Fibroblast of villous mesenchyme (primary cell): ENCODE data around the gene ZNF653. TPM values are rescaled to one million over a fixed set of nuclear protein-coding genes. Genes with fewer than 3 reads are reported as not detected.

Experiments used
- DNase-seq: peaks from one replicate; pipeline ENCODE4 v3.0.0-alpha.2; 2010; ENCODE audit warnings: low read depth
- H3K4me3 ChIP-seq: 2 replicates; pipeline ENCODE4 v1.5.1; 2011; ENCODE audit warnings: low read depth, mild to moderate bottlenecking, low read length
- CTCF ChIP-seq: IDR thresholded peaks from 2 replicates; pipeline ENCODE4 v1.5.1; 2012; ENCODE audit warnings: low read depth, mild to moderate bottlenecking, low read length; ENCODE audit not compliant: insufficient read depth
- total RNA-seq: library from RNA; depleted of rRNA; stranded (reverse); fragments of >200 nt; gene quantifications from 2 replicates; pipeline ENCODE4 v1.2.3, GENCODE V29; 2012

The ZNF653 gene
- total RNA-seq, 1 donor, result 4.7 TPM

DNA sequence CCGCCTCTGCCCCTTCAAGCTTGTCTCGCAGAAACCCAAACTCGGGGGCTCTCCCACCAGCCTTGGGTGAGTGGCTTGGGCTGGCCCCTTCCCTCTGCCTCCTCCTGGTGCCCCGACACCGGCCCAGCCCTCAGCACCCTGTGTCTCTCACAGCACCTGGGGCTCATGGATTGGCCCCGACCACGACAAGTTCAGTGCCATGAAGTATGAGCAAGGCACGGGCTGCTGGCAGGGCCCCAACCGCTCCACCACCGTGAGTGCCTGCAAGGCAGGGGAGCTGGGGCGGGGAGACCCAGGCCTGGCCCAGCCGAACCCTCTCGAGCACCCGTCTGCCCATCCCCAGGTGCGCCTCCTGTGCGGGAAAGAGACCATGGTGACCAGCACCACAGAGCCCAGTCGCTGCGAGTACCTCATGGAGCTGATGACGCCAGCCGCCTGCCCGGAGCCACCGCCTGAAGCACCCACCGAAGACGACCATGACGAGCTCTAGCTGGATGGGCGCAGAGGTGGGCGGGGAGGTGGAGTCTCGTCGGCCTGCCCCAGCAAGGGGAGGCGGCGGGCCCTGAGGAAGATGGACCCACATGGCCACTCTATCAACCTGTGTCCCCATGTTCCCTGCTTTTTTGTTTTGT is 56.6 kb downstream of the ZNF653 start:
- DNase-seq, result no peak
- TF ChIP-seq CTCF, result no peak
- H3K4me3 ChIP-seq, result no peak overlapping the region

DNA sequence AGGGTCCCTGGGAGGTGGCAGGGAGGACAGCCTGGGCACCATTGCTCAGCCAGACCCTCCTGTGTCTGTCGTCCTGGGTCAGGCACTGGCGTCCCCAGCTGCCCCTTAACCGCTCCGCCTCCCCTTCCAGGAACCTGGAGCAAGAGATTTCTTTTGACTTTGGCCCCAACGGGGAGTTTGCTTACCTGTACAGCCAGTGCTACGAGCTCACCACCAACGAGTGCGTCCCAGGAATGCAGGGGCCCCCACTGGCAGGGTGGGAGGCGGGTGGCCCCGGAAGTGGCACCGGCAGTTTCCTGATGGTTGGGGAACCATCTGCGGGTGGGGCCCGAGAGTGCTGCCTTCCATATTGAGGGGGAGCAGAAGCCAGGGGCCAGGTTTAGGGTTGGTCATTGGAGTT is 57.2 kb downstream of the ZNF653 start:
- no peak for TF ChIP-seq CTCF
- no peak overlapping the region for H3K4me3 ChIP-seq
- DNase-seq, result no peak

GRCh38 chr19:11447347-11448262 is 58.0 kb downstream of the ZNF653 start:
- TF ChIP-seq CTCF, result no peak
- H3K4me3 ChIP-seq, result no peak overlapping the region
- DNase-seq, result no peak

DNA sequence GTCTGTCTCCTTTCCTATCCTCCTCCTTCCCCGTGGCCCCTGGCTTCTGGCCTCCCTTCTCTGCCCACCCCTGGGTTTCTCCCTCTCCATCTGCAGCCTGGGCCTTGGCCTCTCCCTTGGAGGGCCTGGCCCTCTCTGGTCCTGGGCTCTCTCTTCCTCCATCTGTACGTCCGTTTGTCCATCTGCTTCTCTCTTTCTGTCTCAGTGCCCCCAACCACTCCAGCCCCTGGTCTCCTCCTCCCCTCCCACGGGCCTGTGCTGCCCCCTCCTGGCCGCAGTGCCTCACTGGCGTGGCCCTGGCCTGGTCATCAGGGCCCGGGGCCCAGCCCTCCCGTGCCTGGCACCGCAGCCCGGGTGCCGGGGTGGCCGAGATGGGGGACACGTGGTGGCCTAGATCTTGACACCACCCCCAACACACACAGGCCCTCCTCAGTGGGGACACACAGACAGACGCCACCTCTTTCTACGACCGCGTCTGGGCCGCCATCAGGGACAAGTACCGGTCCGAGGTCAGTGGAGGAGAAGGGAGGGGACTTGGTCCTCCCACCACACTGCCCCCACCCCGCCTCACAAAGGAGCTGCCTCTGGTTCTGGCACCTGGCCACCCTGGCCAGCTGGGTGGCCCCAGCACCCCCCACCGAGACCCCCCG is 58.9 kb downstream of the ZNF653 start:
- DNase-seq, result peak; percentile 39
- peak; percentile 82 for TF ChIP-seq CTCF
- no peak overlapping the region for H3K4me3 ChIP-seq

DNA sequence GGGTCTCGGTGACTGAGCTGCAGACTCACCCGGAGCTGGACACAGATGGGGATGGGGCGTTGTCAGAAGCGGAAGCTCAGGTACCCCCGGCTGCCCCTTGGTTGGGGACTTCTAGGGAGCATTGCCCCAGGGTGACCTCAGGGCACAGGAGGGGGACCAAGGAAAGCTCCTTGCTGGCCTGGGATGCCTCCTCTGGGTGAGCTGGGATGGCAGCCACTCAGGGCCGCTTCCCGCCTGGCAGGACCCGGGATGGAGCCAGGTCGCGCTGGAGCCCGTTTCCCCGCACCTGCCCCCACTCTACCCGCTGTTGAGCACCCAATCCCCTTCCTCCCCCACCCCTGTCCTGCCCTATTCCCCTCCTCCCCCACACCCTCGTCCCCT is 59.4 kb downstream of the ZNF653 start:
- DNase-seq, result no peak
- H3K4me3 ChIP-seq, result no peak overlapping the region
- TF ChIP-seq CTCF, result no peak

DNA sequence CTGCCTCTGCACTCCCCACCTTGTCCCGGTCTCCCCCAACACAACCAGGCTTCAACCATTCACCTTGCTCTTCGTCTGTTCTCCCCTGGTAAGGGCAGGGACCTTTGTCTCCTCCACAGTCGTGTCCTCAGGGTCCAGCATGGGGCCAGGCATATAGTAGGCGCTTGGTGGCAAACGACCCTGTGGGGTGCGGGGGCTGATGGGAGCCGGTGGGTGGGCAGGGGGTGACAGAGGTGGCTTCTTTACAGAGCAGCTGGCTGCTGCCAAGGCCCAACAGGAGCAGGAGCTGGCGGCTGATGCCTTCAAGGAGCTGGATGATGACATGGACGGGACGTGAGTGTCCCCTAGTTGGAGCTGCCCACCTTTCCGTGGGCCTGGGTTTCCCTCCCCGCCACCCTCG is 60.5 kb downstream of the ZNF653 start:
- no peak for TF ChIP-seq CTCF
- H3K4me3 ChIP-seq, result no peak overlapping the region
- no peak for DNase-seq
